IMR-90 (cell line): Measurements from ENCODE around the gene ST14. TPM values are rescaled to one million over a fixed set of nuclear protein-coding genes. Genes with fewer than 3 reads are reported as not detected.

Experiments used
- ATAC-seq: fragments of 200-7000 bp; cut with Tn5 transposase; 2 replicates; pipeline ENCODE4 v1.9.1; 2020; ENCODE audit warnings: low read depth, mild to moderate bottlenecking, moderate library complexity
- BruUV-seq: library from RNA; stranded (reverse); fragments of 400-500 nt; replicated peaks from 2 replicates; lab custom pipeline; 2021; lab: Mats Ljungman, UMichigan
- CTCF ChIA-PET: fragments of 300-600 bp; formaldehyde crosslinking; extraction: SDS; loops from one replicate; lab custom pipeline; 2021; ENCODE audit warnings: antibody characterized with exemption; lab: Yijun Ruan, JAX
- POLR2A ChIA-PET: fragments of 300-600 bp; sonication (Branson Sonifier 250); formaldehyde crosslinking; loops from one replicate; lab custom pipeline; 2022; ENCODE audit warnings: antibody characterized with exemption; ENCODE audit not compliant: unreplicated experiment; lab: Charles Lee
- DNase-seq: peaks from one replicate; pipeline ENCODE4 v3.0.0; 2013
- H2AFZ ChIP-seq: replicated peaks from 2 replicates; pipeline ENCODE3; 2013; ENCODE audit warnings: low read length, mild to moderate bottlenecking; ENCODE audit not compliant: poor library complexity
- H2AK5ac ChIP-seq: 2 replicates; pipeline ENCODE4 v1.6.1; 2013; ENCODE audit warnings: low read depth, low read length, inconsistent platforms
- H2AK9ac ChIP-seq: replicated peaks from 2 replicates; pipeline ENCODE3; 2013; ENCODE audit warnings: mild to moderate bottlenecking, low read depth, low read length, moderate library complexity; ENCODE audit not compliant: poor library complexity
- H2BK120ac ChIP-seq: 2 replicates; pipeline ENCODE4 v1.6.1; 2013; ENCODE audit warnings: low read depth, low read length, inconsistent platforms
- H2BK15ac ChIP-seq: 3 replicates; pipeline ENCODE4 v1.6.1; 2013; ENCODE audit warnings: low read depth, low read length, inconsistent platforms
- H2BK20ac ChIP-seq: 2 replicates; pipeline ENCODE4 v1.6.1; 2013; ENCODE audit warnings: low read depth, mild to moderate bottlenecking, inconsistent platforms, low read length, moderate library complexity
- H2BK5ac ChIP-seq: 2 replicates; pipeline ENCODE4 v1.6.1; 2013; ENCODE audit warnings: mild to moderate bottlenecking, low read depth, low read length, inconsistent platforms; ENCODE audit not compliant: poor library complexity, severe bottlenecking
- H3K14ac ChIP-seq: replicated peaks from 2 replicates; pipeline ENCODE4 v1.6.1; 2013; ENCODE audit warnings: low read depth, low read length, inconsistent platforms
- H3K18ac ChIP-seq: 2 replicates; pipeline ENCODE4 v1.6.1; 2013; ENCODE audit warnings: low read depth, low read length, control low read depth
- H3K23ac ChIP-seq: 2 replicates; pipeline ENCODE4 v1.6.1; 2013; ENCODE audit warnings: low read depth, low read length, inconsistent platforms
- H3K27ac ChIP-seq: 2 replicates; pipeline ENCODE4 v1.5.1; 2013; ENCODE audit warnings: mild to moderate bottlenecking, control low read depth, low read length; ENCODE audit not compliant: insufficient read depth
- H3K27me3 ChIP-seq: 2 replicates; pipeline ENCODE4 v1.6.1; 2013; ENCODE audit warnings: low read length; ENCODE audit not compliant: control insufficient read depth, insufficient read depth
- H3K36me3 ChIP-seq: 2 replicates; pipeline ENCODE4 v1.6.1; 2013; ENCODE audit warnings: low read length, mixed read lengths; ENCODE audit not compliant: control insufficient read depth, insufficient read depth
- H3K4ac ChIP-seq: 2 replicates; pipeline ENCODE4 v1.6.1; 2013; ENCODE audit warnings: low read depth, low read length, inconsistent platforms
- H3K4me1 ChIP-seq: 2 replicates; pipeline ENCODE4 v1.6.1; 2013; ENCODE audit warnings: low read length, mixed read lengths; ENCODE audit not compliant: control insufficient read depth, insufficient read depth
- H3K4me2 ChIP-seq: 2 replicates; pipeline ENCODE4 v1.6.1; 2013; ENCODE audit warnings: low read depth, mild to moderate bottlenecking, control low read depth, low read length, moderate library complexity
- H3K4me3 ChIP-seq: 2 replicates; pipeline ENCODE4 v1.5.1; 2013; ENCODE audit warnings: low read depth, mild to moderate bottlenecking, control low read depth, low read length, moderate library complexity; ENCODE audit not compliant: insufficient read depth
- H3K56ac ChIP-seq: 2 replicates; pipeline ENCODE4 v1.6.1; 2013; ENCODE audit warnings: low read length, inconsistent platforms; ENCODE audit not compliant: insufficient read depth; ENCODE audit errors: extremely low read depth
- H3K79me1 ChIP-seq, 2 experiments: 2 replicates each; pipeline ENCODE4 v1.6.1; 2013; ENCODE audit warnings: low read length in 2 of 2, inconsistent platforms in 1 of 2, low read depth in 1 of 2
- H3K9ac ChIP-seq: 2 replicates; pipeline ENCODE4 v1.6.1; 2013; ENCODE audit warnings: low read depth, low read length, control low read depth
- H3K9me1 ChIP-seq: 2 replicates; pipeline ENCODE4 v1.6.1; 2013; ENCODE audit warnings: low read length, inconsistent platforms; ENCODE audit not compliant: insufficient read depth
- H3K9me3 ChIP-seq: 2 replicates; pipeline ENCODE4 v1.6.1; 2013; ENCODE audit warnings: low read length; ENCODE audit not compliant: control insufficient read depth, insufficient read depth
- H4K20me1 ChIP-seq: 2 replicates; pipeline ENCODE4 v1.6.1; 2013; ENCODE audit warnings: low read length, inconsistent platforms; ENCODE audit not compliant: insufficient read depth
- H4K5ac ChIP-seq: 2 replicates; pipeline ENCODE4 v1.6.1; 2013; ENCODE audit warnings: mild to moderate bottlenecking, low read depth, low read length, control low read depth
- H4K8ac ChIP-seq, 2 experiments: 2 replicates each; pipeline ENCODE4 v1.6.1; 2013; ENCODE audit warnings: low read depth in 2 of 2, low read length in 2 of 2, control low read depth in 1 of 2, inconsistent platforms in 1 of 2
- H4K91ac ChIP-seq: 2 replicates; pipeline ENCODE4 v1.6.1; 2013; ENCODE audit warnings: low read depth, low read length, inconsistent platforms; ENCODE audit not compliant: insufficient read depth
- CEBPB ChIP-seq: IDR thresholded peaks from 2 replicates; pipeline ENCODE4 v1.6.1; 2012; ENCODE audit warnings: low read depth, low read length, improper control_type of control experiment
- MAZ ChIP-seq: IDR thresholded peaks from 2 replicates; pipeline ENCODE4 v1.6.1; 2012; ENCODE audit warnings: low read depth, mild to moderate bottlenecking, low read length, improper control_type of control experiment, moderate library complexity, borderline replicate concordance
- WGBS, 2 experiments: methylation state at CpG; one replicate each; pipeline versions ENCODE4 v1.1.5 to v1.1.7; 2013; ENCODE audit warnings: missing lambda C conversion rate in 2 of 2; ENCODE audit not compliant: insufficient read length in 1 of 2; ENCODE audit errors: extremely low coverage in 2 of 2; 5-methylcytosine and 5-hydroxymethylcytosine counted together
- dilution Hi-C: fragments of 300-500 bp; cut with HindIII; formaldehyde crosslinking; loops from one replicate; pipeline ENCODE4 v1.14.3; 2018; ENCODE audit warnings: low sequenced_read_pairs; ENCODE audit not compliant: unreplicated experiment
- in situ Hi-C: fragments of 300-500 bp; cut with MboI; formaldehyde crosslinking; loops from 3 replicates; pipeline ENCODE4 v1.14.3; 2019; ENCODE audit warnings: low sequenced_read_pairs, inconsistent platforms, mixed read lengths
- intact Hi-C: fragments of 100-400 bp; cut with micrococcal nuclease; formaldehyde crosslinking; loops from 2 replicates; pipeline ENCODE4 v1.10.0; 2022
- polyA plus RNA-seq, 3 experiments: library from polyadenylated mRNA; depleted of rRNA; stranded (reverse); fragments of >200 nt; gene quantifications; 2 replicates each; pipeline ENCODE4 v1.2.3, GENCODE V29; 2012; ENCODE audit warnings: low replicate concordance in 1 of 3
- total RNA-seq: library from RNA; depleted of rRNA; stranded (reverse); fragments of >200 nt; gene quantifications from 2 replicates; pipeline ENCODE4 v1.2.3, GENCODE V29; 2012

The ST14 gene
- total and polyA plus RNA-seq, 2 of the 4 experiments (the other 2 are of a cell fraction): not detected

GRCh38 chr11:130160498-130161155 lies 1.0 kb downstream of the ST14 start:
- H3K4me2 ChIP-seq: no peak overlapping the region
- CTCF ChIA-PET: no interaction called here
- no TSS peak for BruUV-seq

More at GRCh38 chr11:130160498-130161155, 1.0 kb downstream of the ST14 start:
- dilution Hi-C loops: no loop called here
- peaks cover 3% of the 10 kb centered on the region; the same call in 1 of the 2 replicates for H3K9me1 ChIP-seq
- no peak overlapping the region for H4K91ac ChIP-seq
- no peak overlapping the region for H3K23ac ChIP-seq
- POLR2A ChIA-PET: no interaction called here
- no peak overlapping the region for H4K5ac ChIP-seq
- 50% methylated on average over 2 of the region's 19 CpGs; no CpG with 5 or more reads in 1 of the 2 experiments for WGBS, 2 experiments
- no peak overlapping the region for H3K9ac ChIP-seq
- H3K56ac ChIP-seq: no peak overlapping the region
- no peak overlapping the region for H3K4me3 ChIP-seq
- no peak overlapping the region for H3K27ac ChIP-seq
- H3K27me3 ChIP-seq: peaks cover 54% of the 10 kb centered on the region
- intact Hi-C loops: no loop called here
- H2BK120ac ChIP-seq: no peak overlapping the region
- no peaks in the 10 kb centered on the region for H3K9me3 ChIP-seq
- no peak overlapping the region for H2AFZ ChIP-seq
- no peaks in the 10 kb centered on the region for H4K20me1 ChIP-seq
- in situ Hi-C loops: no loop called here
- no peak overlapping the region for H2BK15ac ChIP-seq
- no peak for ATAC-seq
- no peak for DNase-seq
- H3K4ac ChIP-seq: no peak overlapping the region
- no peak overlapping the region for H4K8ac ChIP-seq
- TF ChIP-seq MAZ: no peak
- no peak for TF ChIP-seq CEBPB
- no peaks in the 10 kb centered on the region for H3K36me3 ChIP-seq
- no peak overlapping the region for H3K14ac ChIP-seq
- H2BK20ac ChIP-seq: no peak overlapping the region
- no peaks in the 10 kb centered on the region; the same call in 1 of the 2 replicates for H3K4me1 ChIP-seq
- H2BK5ac ChIP-seq: no peak overlapping the region
- H3K18ac ChIP-seq: no peak overlapping the region
- no peak overlapping the region for H2AK9ac ChIP-seq
- H2AK5ac ChIP-seq: no peak overlapping the region
- no peaks in the 10 kb centered on the region for H3K79me1 ChIP-seq
